COLO668 (cell line): Measurements from ENCODE around the gene IQSEC3.
"Not testable (repeated sequence)": the region's sequence is repeated elsewhere in the genome, so short reads cannot be mapped to it uniquely, and the experiment has no call there.

Source experiments
- DNase-seq: peaks from one replicate; lab custom pipeline; 2025; ENCODE audit not compliant: unreplicated experiment; lab: John Stamatoyannopoulos, UW

IQSEC3 gene

DNA sequence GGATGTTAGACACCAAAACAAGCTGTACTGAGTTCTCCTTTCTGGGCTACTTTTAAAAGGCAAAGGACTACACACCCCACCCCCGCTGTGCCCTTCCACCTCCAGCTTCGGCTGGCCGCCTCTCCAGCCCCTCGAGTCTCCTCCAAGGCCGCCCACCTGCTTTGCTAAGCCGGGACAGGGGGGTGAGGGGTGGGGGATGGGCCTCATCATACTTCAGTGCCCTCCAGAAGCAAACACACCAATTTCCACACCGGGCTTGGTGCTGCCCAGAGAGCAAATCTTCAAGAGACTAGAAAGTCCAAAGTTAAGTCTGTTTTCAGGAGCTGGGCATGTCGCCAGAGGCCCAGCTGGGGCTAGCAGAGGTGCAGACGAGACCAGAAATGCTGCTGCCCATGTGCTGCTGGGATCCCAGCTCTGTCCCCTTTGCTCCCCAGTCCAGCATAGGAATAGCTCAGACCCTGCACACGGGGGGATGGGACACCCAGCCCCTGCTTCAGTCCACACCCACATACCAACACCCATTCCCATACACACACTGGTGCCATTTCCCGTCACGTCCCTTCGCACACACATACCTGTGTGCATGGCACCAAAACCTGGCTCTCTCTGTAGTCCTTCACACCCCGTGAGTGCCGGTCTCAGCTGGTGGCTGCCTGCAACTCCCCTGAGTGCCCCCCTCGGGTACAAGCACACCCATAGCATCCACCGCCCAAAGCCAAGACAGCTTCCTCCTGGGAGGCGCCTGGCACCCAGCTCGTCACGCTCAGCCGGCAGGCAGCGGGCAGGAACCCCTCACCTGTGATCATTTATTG, 146.4 kb downstream of the IQSEC3 start:
- DNase-seq, result no peak

DNA sequence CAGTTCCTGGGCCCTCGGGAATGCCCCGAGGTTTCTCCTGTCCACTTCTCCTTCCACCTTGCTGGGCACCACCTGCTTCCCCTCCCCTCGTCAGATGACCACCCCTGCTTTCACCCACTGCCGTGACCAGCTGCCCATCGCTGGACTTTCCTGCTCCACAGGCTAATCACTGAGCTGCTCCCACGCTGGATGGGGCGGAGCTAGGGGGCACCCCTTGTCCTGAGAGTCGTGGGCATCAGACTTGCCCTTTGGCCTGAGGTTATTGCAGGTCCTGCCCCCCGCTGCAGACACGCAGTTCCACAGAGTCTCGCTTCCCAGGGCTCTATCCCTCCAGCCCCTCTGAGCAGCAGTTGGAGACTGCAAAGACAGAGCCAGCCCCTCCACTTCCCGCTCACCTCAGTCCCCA, 147.0 kb downstream of the IQSEC3 start:
- no peak for DNase-seq

DNA sequence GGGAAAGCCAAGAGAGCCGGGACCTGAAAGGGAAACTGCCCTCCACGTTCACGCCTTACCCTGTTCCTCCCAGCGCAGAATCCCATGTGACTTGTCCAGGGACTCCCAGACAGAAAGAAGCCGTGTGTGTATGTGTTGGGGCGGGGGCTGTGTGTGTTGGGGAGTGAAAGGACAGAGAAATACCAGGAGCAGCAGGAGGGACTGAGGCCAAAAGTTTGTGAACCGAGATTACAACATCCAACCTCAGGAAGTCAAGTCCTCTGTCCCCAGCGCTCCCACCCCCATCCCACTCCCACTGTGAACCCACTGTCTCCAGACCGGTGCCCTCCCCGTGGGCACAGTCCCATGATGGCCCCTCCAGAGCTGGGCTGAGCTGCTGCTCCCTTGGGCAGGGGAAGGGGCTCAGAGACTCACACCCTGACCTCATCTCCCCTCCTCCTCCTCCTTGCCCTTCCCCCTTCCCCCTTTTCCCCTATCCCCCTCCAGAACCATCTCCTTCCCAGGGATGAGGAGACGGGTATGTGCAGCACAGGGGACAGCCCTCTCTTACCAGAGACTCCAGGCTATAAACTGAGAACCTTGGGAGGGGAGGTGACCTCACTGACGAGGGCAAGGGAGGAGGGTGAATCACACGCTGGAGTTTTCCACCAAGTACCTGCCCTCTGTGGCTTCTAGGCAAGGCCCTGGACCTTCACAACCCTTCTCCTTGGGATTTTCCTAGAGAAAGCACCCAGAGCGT, 147.6 kb downstream of the IQSEC3 start, which contains the start of gene SLC6A12:
Gene SLC6A12 (minus strand): TSS at position 155 of the 739 bp plus-strand sequence. CDS start 4,171 bp downstream, outside the sequence.
- DNase-seq, result no peak

DNA sequence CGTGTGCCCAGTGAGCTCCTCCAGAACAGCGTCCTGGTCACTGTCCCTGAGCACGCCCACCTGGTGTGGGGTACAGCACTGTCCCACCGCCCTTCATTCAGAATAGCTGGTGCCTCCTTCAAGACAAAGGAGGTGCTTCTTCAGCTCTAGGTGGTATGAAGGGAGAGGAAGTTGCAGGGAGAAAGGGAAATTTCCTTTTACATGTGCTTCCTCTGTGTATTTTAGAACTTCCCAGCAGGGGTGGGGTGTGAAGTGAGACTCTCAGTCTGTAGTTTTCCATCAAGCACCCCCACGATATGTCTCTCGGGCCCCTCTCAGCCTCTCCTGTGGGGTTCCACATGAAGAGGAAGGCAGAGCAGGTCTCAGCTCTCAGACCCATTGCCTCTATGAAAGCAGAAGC, 148.5 kb downstream of the IQSEC3 start:
- no peak for DNase-seq

DNA sequence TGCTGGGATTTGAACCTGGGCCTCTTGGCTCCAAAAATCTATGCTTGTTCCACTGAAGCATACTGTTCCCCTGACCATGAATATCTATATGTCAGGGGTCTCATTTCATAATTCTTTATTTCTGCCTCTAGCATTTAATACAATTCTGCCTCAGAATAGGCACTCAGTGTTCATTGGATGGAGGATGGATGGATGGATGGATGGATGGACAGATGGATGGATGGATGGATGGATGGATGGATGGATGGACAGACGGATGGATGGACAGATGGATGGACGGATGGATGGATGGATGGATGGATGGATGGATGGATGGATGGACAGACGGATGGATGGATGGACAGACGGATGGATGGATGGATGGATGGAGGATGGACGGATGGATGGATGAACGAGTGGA, 150.5 kb downstream of the IQSEC3 start:
- not testable (repeated sequence) for DNase-seq

DNA sequence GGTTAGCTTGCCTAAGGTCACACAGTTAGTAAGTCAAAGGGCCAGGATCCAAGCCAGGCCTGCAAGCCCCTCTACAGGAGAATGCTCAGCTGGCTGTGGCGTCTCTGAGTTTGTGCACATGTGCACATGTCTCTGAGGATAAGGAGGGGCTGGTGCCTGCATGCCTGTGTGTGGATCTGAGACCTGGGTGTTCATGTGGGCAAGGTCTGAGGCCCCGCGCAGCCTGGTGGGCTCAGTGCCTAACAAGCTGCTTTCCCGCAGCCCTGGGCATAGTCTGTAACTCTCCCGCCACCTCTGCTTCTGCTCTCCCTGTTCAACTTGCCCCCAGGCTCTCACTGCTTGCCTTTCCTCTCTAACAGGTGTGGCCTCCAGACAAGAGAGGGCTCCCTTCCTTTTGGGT, 151.7 kb downstream of the IQSEC3 start:
- no peak for DNase-seq

DNA sequence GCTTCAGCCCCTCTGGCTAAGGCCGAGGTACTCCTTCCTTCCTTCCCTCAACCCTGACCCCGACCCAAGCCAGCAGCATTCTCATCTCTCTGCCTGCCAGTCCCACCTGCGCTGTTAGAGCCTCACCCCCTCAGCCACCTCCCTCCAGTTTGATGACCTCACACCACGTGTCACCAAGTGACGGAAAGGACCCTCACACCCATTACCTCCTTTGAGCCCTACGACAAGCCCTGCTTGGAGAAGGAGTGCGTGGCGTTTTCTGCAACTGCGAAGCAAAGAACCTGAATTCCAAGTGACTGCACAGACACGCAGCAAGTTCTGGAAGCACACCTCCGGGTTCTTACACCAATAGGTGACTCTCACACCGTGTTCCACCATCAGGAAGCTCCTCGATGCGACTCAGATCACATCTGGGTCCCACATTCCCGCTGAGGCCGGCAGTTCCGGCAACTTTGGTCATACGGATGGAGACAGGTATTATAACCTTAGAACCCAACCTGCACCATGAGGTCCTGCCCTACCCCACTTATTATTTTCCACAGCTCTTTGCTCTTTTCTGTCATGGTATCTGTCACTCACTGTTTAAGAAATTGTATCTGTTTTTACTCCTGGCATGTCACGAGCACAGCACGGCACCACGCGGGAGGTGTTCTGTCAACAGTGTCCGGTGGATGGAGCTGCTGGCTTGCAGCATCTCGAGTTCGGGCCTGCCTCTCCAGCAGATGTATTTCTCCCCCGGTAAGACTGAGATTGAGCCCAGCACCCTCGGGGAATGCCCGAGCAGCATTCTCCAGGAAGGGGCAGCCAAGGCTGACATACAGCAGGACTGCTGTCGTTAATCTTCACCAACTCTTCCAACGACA, 152.4 kb downstream of the IQSEC3 start:
- DNase-seq, result no peak

DNA sequence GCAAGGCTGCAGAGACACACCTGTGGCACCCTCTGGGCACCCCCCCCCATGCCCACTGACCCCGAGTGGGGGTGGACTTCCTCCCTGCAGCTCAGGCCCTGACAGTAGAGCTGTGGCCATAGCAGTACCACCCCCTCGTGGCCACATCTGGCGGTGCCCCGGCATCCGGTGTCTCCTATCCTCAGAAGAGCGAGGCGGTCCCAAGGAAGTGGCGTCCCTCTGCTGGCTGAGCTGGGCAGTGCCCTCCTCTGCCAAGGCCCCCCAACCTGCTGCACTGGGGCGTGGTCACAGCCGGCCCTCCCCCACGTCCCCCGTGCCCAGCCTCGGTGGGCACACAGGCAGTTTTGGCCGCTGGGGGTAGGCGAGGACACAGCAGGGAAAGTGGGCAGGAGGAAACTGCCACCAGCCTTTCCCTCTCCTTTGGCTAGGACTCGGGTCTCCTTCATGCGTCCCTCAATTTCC, 153.4 kb downstream of the IQSEC3 start:
- peak; percentile 69 for DNase-seq

DNA sequence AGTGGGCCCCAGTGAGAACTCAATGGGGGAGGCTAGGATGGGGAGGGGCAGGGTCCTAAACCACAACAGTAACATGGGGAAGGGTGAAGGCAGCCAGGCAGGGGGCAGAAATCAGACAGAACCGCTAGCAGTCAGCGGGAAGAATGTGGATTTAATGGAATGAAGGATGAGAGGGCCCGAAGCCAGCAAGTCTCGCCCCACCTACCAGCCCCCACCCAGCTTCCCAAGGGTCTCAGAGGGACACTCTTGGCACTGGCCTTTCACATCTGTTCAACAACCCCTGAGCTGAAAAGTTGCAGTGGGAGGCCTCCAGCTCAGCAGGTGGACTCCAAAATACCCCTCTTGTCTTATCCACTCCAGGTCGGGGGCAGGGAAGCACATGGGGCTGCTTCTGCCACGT, 153.9 kb downstream of the IQSEC3 start:
- no peak for DNase-seq

DNA sequence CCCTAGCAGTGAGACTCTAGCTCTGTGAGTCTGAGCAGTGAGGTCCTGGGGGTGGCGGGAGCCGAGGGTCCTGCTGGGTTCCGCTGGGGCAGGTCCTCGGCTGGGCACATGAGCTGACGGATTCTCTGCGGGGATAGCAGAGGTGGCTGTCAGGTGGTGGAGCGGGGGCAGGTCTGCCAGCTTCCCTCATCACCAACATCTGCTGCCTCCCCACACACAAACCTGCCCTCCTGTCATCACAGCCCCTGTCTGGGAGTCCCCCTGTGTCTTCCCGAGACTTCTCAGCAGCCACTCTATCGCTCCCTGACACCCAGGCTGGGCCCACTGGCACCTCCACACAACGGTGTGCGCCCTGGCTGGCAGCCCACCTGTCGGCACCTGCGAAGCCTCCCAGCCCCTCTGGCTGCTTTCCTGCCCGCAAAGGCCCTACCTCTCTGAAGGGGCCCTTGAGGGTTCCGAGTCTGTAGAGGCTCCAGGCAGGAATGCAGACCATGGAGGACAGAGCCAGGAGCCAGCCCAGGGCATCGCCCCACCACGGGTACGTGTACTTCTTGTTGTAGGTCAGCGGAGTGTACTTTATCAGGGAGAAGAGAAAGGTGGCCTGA, 154.5 kb downstream of the IQSEC3 start:
- DNase-seq, result no peak

DNA sequence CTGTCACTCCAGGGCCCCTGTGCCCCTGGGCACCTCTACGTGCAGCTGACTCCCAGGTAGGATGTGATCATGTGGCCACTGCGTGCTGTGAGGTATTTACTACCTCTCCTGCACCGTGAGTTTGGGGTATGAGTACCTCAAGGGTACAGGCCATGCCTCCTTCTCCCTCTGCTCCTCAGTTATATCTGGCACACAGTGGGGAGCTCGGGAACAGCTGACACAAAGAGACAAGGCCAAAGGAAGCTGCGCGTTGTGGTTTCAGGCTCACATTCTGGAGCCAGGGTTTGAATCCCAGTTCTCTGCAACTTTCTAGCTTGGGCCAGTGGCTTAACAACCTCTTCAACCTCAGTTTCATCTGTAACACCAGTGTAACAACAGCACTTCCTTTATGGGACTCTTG, 155.2 kb downstream of the IQSEC3 start:
- DNase-seq, result no peak

DNA sequence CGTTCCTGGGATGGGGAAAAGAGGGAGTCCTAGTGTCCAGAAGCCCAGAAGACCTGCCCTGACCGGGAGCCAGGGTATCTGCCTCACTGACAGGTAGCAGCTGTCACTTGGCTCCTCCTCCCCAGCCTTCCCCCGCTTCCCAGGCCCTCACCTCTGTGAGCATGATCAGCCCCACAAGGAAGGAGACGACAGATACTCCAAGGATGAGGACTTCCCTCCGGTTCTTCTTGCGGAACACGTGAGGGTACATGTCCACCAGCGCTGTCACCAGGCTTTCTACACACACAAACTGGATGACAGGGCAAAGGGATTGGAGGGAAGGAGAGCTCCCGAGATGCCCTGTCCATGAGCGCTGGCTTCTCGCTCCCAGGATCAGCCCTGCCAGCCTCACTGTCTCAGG, 157.3 kb downstream of the IQSEC3 start:
- DNase-seq, result no peak

DNA sequence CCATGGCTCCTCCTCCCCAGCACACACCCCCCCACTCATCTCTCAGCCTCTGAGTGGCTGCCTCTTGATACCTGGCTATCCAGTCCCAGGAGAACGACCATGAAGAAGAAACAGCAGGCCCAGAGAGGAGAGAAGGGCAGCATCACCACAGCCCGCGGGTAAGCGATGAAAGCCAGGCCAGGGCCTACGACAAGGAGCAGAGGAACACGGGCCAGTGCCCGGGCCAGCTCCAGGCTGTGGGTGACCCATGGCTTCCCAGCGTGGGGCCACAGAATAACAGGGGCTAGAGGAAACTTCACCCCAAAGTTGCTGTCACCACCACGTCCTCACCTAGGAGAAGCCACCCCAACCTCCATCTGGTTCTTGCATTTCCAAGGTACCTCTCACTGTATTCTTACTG, 157.8 kb downstream of the IQSEC3 start:
- no peak for DNase-seq

DNA sequence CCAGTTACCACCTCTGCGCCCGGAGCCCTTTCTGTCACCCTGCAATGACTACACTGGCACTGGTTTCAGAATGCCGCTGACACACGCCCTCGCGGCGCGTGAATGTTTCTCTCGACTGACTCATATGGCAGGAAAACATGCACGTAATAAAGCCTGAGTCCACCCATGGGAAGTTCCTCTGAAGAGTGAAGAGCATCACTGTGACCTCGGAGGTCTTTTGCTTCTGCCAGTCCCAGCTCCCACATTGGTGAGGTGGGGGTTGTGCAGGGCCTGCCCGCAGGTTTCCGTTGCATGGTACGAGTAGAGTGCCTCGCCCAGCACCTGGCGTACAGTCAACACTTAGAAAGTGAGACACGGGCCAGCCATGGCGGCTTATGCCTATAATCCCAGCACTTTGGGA, 158.4 kb downstream of the IQSEC3 start:
- DNase-seq, result no peak

DNA sequence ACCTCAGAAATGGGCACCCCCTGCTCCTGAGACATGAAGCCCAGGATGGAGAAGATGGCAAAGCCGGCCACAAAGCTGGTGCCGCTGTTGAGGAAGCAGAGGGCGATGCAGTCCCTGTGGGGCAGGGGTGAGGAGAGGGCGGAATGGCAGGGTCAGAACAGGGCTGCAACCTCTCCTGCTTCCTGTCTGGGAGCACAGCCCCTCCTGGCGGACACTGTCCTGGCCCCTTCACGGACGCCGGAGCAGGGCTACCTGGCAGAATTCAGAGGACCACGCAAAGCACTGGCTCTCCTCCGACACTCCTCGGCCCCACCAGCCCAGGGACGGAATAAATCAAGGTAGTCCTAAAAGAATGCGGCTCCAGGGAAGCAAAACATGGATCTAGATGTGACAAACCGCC, 159.8 kb downstream of the IQSEC3 start:
- no peak for DNase-seq

DNA sequence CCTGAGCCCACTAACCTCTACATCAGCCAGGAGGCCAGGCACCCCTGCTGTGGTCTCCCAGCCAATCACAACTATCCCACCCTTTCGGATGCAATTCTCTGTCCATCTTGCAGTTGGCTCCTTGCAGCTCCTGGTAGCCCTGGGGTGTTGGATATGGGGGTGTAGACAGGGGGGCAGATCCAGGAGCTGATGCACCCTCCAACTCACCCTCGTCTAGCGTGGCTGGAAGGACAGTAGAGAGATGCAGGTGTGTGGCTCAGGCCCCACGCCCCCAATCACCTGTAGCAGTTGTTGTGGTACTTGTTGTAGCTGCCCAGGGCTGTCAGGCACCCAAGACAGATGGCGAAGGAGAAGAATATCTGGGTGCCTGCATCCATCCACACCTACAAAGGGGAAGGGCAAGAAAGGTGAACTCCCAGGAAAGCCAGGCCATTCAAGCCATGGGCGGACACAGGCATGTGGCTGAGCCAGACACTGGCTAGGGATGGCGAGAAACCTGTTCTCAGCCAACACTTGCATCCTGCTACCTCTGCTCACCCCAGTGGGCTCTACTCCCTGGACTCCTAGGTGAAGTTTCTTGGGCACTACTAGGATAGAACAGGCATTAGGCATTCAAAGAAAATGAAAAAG, 160.8 kb downstream of the IQSEC3 start:
- DNase-seq, result no peak
